GM21390 (cell line): Measurements from ENCODE around the gene METTL26.

ENCODE experiments used
- ATAC-seq: cut with Tn5 transposase; IDR thresholded peaks from one replicate; pipeline ENCODE4 v1.9.1; 2021; ENCODE audit not compliant: unreplicated experiment

The METTL26 gene

GRCh38 chr16:660459-661183 lies 24.5 kb upstream of the METTL26 start:
- ATAC-seq, result peak; percentile 46

GRCh38 chr16:660132-660458 lies 24.0 kb upstream of the METTL26 start:
- ATAC-seq, result no peak

GRCh38 chr16:659618-660017 lies 23.5 kb upstream of the METTL26 start:
- no peak for ATAC-seq

- no peak for ATAC-seq
These were observed 22.8 kb upstream of the METTL26 start for GRCh38 chr16:658679-659571.

- ATAC-seq, result no peak
These were observed 21.4 kb upstream of the METTL26 start for GRCh38 chr16:657487-657886.

GRCh38 chr16:654034-654433 lies 17.9 kb upstream of the METTL26 start:
- no peak for ATAC-seq

- ATAC-seq, result no peak
These were observed 16.6 kb upstream of the METTL26 start for GRCh38 chr16:652454-653305.

GRCh38 chr16:651844-652243 lies 15.7 kb upstream of the METTL26 start:
- ATAC-seq, result no peak

GRCh38 chr16:649631-650030 lies 13.5 kb upstream of the METTL26 start:
- peak; percentile 14 for ATAC-seq

- ATAC-seq, result peak; percentile 70
These were observed 12.9 kb upstream of the METTL26 start, which contains the start of gene WDR90 for GRCh38 chr16:648781-649589. Gene WDR90, plus strand, starts transcription at chr16:649365. Its CDS starts 52 bp downstream, at chr16:649417.

- no peak for ATAC-seq
These were observed 12.1 kb upstream of the METTL26 start for GRCh38 chr16:648071-648780.

- ATAC-seq, result no peak
These were observed 11.2 kb upstream of the METTL26 start for GRCh38 chr16:647173-647902.

GRCh38 chr16:646679-647172 lies 10.6 kb upstream of the METTL26 start:
- no peak for ATAC-seq

GRCh38 chr16:645852-646678 lies 10.0 kb upstream of the METTL26 start:
- ATAC-seq, result no peak

GRCh38 chr16:644556-644955 lies 8.5 kb upstream of the METTL26 start:
- no peak for ATAC-seq

GRCh38 chr16:643050-643368 lies 6.9 kb upstream of the METTL26 start:
- ATAC-seq, result no peak

GRCh38 chr16:642189-643049 lies 6.3 kb upstream of the METTL26 start:
- peak; percentile 38 for ATAC-seq
